Measurements from ENCODE around the gene JUNB. TPM values are rescaled to one million over a fixed set of nuclear protein-coding genes. Genes with fewer than 3 reads are reported as not detected.

The JUNB gene
- total RNA-seq, 2 donors from 2014 or later, result 219 to 485 TPM

- DNase-seq (no peak), ATAC-seq (no peak)
- Histone ChIP-seq H3K4me3 (no peak overlapping the region), H3K36me3 (replicated peaks in 1 of 2; ENCODE audit: insufficient read depth in 1 of 2, low read depth in 2 of 2) (no peaks in the 10 kb centered on the region), H3K4me1 (peaks cover 28% of the 10 kb centered on the region), H3K27ac (no peak overlapping the region), H3K27me3 (peaks cover 0 to 44% of the 10 kb centered on the region in 2 donors), H3K9me3 (no peaks in the 10 kb centered on the region)
- WGBS, 2 donors, result 17 to 37% methylated on average over 9 to 18 of the region's 21 CpGs
- TF ChIP-seq POLR2A (IDR thresholded peaks at IDR 0.05), result no peak
- TF ChIP-seq, protein P1, sequence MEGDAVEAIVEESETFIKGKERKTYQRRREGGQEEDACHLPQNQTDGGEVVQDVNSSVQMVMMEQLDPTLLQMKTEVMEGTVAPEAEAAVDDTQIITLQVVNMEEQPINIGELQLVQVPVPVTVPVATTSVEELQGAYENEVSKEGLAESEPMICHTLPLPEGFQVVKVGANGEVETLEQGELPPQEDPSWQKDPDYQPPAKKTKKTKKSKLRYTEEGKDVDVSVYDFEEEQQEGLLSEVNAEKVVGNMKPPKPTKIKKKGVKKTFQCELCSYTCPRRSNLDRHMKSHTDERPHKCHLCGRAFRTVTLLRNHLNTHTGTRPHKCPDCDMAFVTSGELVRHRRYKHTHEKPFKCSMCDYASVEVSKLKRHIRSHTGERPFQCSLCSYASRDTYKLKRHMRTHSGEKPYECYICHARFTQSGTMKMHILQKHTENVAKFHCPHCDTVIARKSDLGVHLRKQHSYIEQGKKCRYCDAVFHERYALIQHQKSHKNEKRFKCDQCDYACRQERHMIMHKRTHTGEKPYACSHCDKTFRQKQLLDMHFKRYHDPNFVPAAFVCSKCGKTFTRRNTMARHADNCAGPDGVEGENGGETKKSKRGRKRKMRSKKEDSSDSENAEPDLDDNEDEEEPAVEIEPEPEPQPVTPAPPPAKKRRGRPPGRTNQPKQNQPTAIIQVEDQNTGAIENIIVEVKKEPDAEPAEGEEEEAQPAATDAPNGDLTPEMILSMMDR (IDR thresholded peaks at IDR 0.05), result no peak
- intact Hi-C loops (cut with DNase I), result no loop called here
Measured at GRCh38 chr19:12838886-12839756, 47.8 kb downstream of the JUNB start.

GRCh38 chr19:12840091-12841079 is 49.1 kb downstream of the JUNB start:
- peak; percentile 45 for ATAC-seq
- TF ChIP-seq, protein P1 (IDR thresholded peaks at IDR 0.05), result no peak
- TF ChIP-seq POLR2A (IDR thresholded peaks at IDR 0.05), result no peak
- H3K27ac ChIP-seq, result no peak overlapping the region
- DNase-seq, result peak; percentile 52 to 72 (median 66)
- peaks cover 24% of the 10 kb centered on the region for H3K4me1 ChIP-seq
- H3K27me3 ChIP-seq, result peaks cover 0 to 31% of the 10 kb centered on the region in 2 donors
- no peaks in the 10 kb centered on the region for H3K36me3 ChIP-seq (replicated peaks in 1 of 2; ENCODE audit: insufficient read depth in 1 of 2, low read depth in 2 of 2)
- no peak overlapping the region for H3K4me3 ChIP-seq
- intact Hi-C loops (cut with DNase I), result loop anchor here (5.0 kb wide), 1 partner anchor 78 kb away; no protein-coding TSS in a partner anchor
- H3K9me3 ChIP-seq, result no peaks in the 10 kb centered on the region
- WGBS, 2 donors, result 17 to 26% methylated on average over 27 to 42 of the region's 43 CpGs

DNA sequence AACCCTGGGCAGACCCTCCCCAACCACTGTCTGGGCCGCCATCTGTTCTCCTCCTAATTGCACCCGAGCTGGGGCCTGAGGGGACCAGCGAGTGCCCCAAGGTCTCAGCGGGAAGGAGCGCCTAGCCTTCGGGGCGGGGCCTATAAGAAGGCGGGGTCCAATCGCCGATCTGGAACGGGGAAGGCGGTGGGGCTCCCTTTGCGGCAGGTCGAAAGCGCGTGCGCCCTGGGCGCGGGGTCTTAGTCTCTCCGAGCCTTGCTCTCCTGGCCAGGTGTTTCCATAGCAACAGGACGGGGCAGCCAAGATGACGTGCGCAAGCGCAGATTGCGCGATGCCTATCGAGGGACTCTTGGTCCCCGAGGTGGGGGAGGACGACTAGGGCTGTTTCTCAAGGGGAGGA is 49.8 kb downstream of the JUNB start:
- Histone ChIP-seq H3K27ac (no peak overlapping the region), H3K36me3 (replicated peaks in 1 of 2; ENCODE audit: insufficient read depth in 1 of 2, low read depth in 2 of 2) (no peaks in the 10 kb centered on the region), H3K9me3 (no peaks in the 10 kb centered on the region), H3K4me1 (peaks cover 23% of the 10 kb centered on the region), H3K27me3 (peaks cover 0 to 27% of the 10 kb centered on the region in 2 donors), H3K4me3 (no peak overlapping the region)
- 2 to 7% methylated on average over 10 to 29 of the region's 29 CpGs for WGBS, 2 donors
- ATAC-seq (no peak), DNase-seq (peak; percentile 22 to 60 (median 58))
- TF ChIP-seq, protein P1 (IDR thresholded peaks at IDR 0.05), result no peak
- TF ChIP-seq POLR2A (IDR thresholded peaks at IDR 0.05), result no peak
- intact Hi-C loops (cut with DNase I), result loop anchor here (5.0 kb wide), 1 partner anchor 79 kb away; no protein-coding TSS in a partner anchor

DNA sequence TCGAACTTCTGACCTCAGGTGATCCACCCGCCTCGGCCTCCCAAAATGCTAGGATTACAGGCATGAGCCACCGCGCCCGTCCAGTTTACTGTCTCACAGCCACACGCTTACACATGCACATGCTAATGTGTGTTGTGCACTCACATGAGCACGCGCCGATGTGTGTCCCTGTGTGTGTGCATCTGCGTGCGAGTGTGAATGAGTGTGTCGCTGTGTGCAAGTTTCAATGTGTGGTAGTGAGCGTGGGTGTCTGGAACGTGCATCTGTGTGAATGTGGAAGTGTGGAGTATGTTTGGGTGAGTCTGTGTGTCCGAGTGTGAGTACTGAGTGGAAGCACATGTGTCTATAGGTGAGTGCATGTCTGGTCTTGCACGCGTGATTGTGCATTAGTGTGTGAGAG is 51.2 kb downstream of the JUNB start:
- Histone ChIP-seq H3K4me1 (peaks cover 25% of the 10 kb centered on the region), H3K27me3 (peaks cover 0 to 21% of the 10 kb centered on the region in 2 donors), H3K9me3 (no peaks in the 10 kb centered on the region), H3K4me3 (no peak overlapping the region), H3K36me3 (replicated peaks in 1 of 2; ENCODE audit: insufficient read depth in 1 of 2, low read depth in 2 of 2) (no peaks in the 10 kb centered on the region), H3K27ac (no peak overlapping the region)
- DNase-seq (no peak), ATAC-seq (no peak)
- TF ChIP-seq POLR2A (IDR thresholded peaks at IDR 0.05), result no peak
- TF ChIP-seq, protein P1 (IDR thresholded peaks at IDR 0.05), result no peak
- intact Hi-C loops (cut with DNase I), result loop anchor here (5.0 kb wide), 1 partner anchor 80 kb away; no protein-coding TSS in a partner anchor
- WGBS, 2 donors, result 84 to 86% methylated on average over 18 of the region's 18 CpGs

Small RNAs within 50 kb of the gene (microRNA-seq; reads per million reads assigned to microRNA genes)
- gene MIR5684 (ENCODE audit: borderline number of aligned reads in 2 of 2, borderline replicate concordance in 2 of 2), result 0 to 0.47 reads per million in 2 donors

Small RNAs within 50 kb of the gene (small RNA-seq; reads per million reads assigned to genes)
- gene MIR5684, result not detected

Other genes with a start within 250 kb of the JUNB start
- 10 to 100 TPM in 1 of 2 donors, 1 to 10 TPM in 1; 5.2 to 14.2 TPM for gene ZNF564, start 240.0 kb upstream of the JUNB start, total RNA-seq
- 1 to 10 TPM; 2.0 to 2.6 TPM for gene ZNF490, start 180.7 kb upstream of the JUNB start, total RNA-seq
- gene ZNF791, start 180.6 kb upstream of the JUNB start, total RNA-seq, result 10 to 100 TPM in 1 of 2 donors, 1 to 10 TPM in 1; 9.9 to 16.9 TPM
- gene MAN2B1, start 124.7 kb upstream of the JUNB start, total RNA-seq, result 10 to 100 TPM; 30.0 to 48.0 TPM
- 10 to 100 TPM; 12.5 to 37.2 TPM for gene WDR83, start 124.7 kb upstream of the JUNB start, total RNA-seq
- gene DHPS, start 109.6 kb upstream of the JUNB start, total RNA-seq, result 100 to 1,000 TPM in 1 of 2 donors, 10 to 100 TPM in 1; 55.8 to 136 TPM
- not detected for gene GNG14, start 103.5 kb upstream of the JUNB start, total RNA-seq
- 1 to 10 TPM; 3.9 to 4.0 TPM for gene FBXW9, start 94.9 kb upstream of the JUNB start, total RNA-seq
- gene TNPO2, start 67.6 kb upstream of the JUNB start, total RNA-seq, result 10 to 100 TPM; 15.0 to 35.6 TPM
- 100 to 1,000 TPM; 187 to 282 TPM for gene TRIR, start 56.8 kb upstream of the JUNB start, total RNA-seq
- gene GET3, start 54.0 kb upstream of the JUNB start, total RNA-seq, result 10 to 100 TPM; 13.2 to 22.8 TPM
- gene BEST2, start 39.7 kb upstream of the JUNB start, total RNA-seq, result not detected
- gene HOOK2, start 15.9 kb upstream of the JUNB start, total RNA-seq, result 100 to 1,000 TPM; 114 to 354 TPM
- gene PRDX2, start 10.3 kb downstream of the JUNB start, total RNA-seq, result 100 to 1,000 TPM; 105 to 146 TPM
- gene THSD8, start 10.6 kb downstream of the JUNB start, total RNA-seq, result not detected
- 1 to 10 TPM; 1.3 to 6.5 TPM for gene RNASEH2A, start 15.1 kb downstream of the JUNB start, total RNA-seq
- gene RTBDN, start 43.1 kb downstream of the JUNB start, total RNA-seq, result under 1 TPM in 1 of 2 donors, not detected in 1; 0.52 TPM
- gene MAST1, start 47.0 kb downstream of the JUNB start, total RNA-seq, result under 1 TPM in 1 of 2 donors, not detected in 1; 0.26 TPM
- gene DNASE2, start 90.0 kb downstream of the JUNB start, total RNA-seq, result 10 to 100 TPM in 1 of 2 donors, 1 to 10 TPM in 1; 6.9 to 28.3 TPM
- not detected for gene KLF1, start 95.7 kb downstream of the JUNB start, total RNA-seq
- gene GCDH, start 99.7 kb downstream of the JUNB start, total RNA-seq, result 10 to 100 TPM; 17.4 to 57.7 TPM
- not detected for gene SYCE2, start 127.8 kb downstream of the JUNB start, total RNA-seq
- 10 to 100 TPM; 25.9 to 35.6 TPM for gene FARSA, start 142.2 kb downstream of the JUNB start, total RNA-seq
- 100 to 1,000 TPM; 298 to 388 TPM for gene CALR, start 147.1 kb downstream of the JUNB start, total RNA-seq
- 10 to 100 TPM; 53.7 to 94.6 TPM for gene RAD23A, start 154.4 kb downstream of the JUNB start, total RNA-seq
- gene GADD45GIP1, start 165.7 kb downstream of the JUNB start, total RNA-seq, result 10 to 100 TPM; 31.3 to 42.0 TPM
- gene DAND5, start 178.1 kb downstream of the JUNB start, total RNA-seq, result not detected
- 10 to 100 TPM; 16.9 to 26.7 TPM for gene NFIX, start 204.0 kb downstream of the JUNB start, total RNA-seq